OCI-LY7 (cell line): ENCODE results near the gene SNIP1. TPM values are rescaled to one million over a fixed set of nuclear protein-coding genes. Genes with fewer than 3 reads are reported as not detected.

Experiments
- BruUV-seq: library from RNA; stranded (reverse); fragments of 400-500 nt; replicated peaks from 2 replicates; lab custom pipeline; 2021; lab: Mats Ljungman, UMichigan
- CTCF ChIA-PET: fragments of 300-600 bp; sonication (Branson Sonifier 250); formaldehyde crosslinking; loops from one replicate; lab custom pipeline; 2022; ENCODE audit warnings: antibody characterized with exemption; ENCODE audit not compliant: unreplicated experiment; lab: Charles Lee
- POLR2A ChIA-PET: fragments of 300-600 bp; sonication (Branson Sonifier 250); formaldehyde crosslinking; loops from one replicate; lab custom pipeline; 2022; ENCODE audit warnings: antibody characterized with exemption; lab: Charles Lee
- DNase-seq: peaks from one replicate; pipeline ENCODE4 v3.0.0-alpha.2; 2015; ENCODE audit warnings: low spot score
- H2AFZ ChIP-seq: fragments of 200-600 bp; sonication (generic), shearing (Covaris generic); 2 replicates; pipeline ENCODE4 v1.6.1; 2014; ENCODE audit warnings: mild to moderate bottlenecking, antibody characterized with exemption, low read length, moderate library complexity
- H3K27ac ChIP-seq: fragments of 200-600 bp; sonication (generic); 2 replicates; pipeline ENCODE4 v1.5.1; 2014; ENCODE audit warnings: mixed run types, low read depth, mild to moderate bottlenecking, moderate library complexity, low read length, inconsistent platforms; ENCODE audit not compliant: poor library complexity, severe bottlenecking
- H3K36me3 ChIP-seq: fragments of 200-600 bp; sonication (generic); 2 replicates; pipeline ENCODE4 v1.6.1; 2014; ENCODE audit warnings: mild to moderate bottlenecking, antibody characterized with exemption, low read length, moderate library complexity, mixed read lengths; ENCODE audit not compliant: insufficient read depth
- H3K4me1 ChIP-seq: fragments of 200-600 bp; sonication (generic); 2 replicates; pipeline ENCODE4 v1.5.1; 2014; ENCODE audit warnings: mild to moderate bottlenecking, low read length; ENCODE audit not compliant: insufficient read depth, poor library complexity, severe bottlenecking
- H3K4me2 ChIP-seq: fragments of 200-600 bp; sonication (generic); 2 replicates; pipeline ENCODE4 v1.6.1; 2014; ENCODE audit warnings: mild to moderate bottlenecking, low read length
- H3K4me3 ChIP-seq: fragments of 200-600 bp; sonication (generic); 2 replicates; pipeline ENCODE4 v1.5.1; 2014; ENCODE audit warnings: mild to moderate bottlenecking, low read depth, low read length; ENCODE audit not compliant: poor library complexity, severe bottlenecking
- H3K79me2 ChIP-seq: fragments of 200-600 bp; sonication (generic); 2 replicates; pipeline ENCODE4 v1.6.1; 2016; ENCODE audit warnings: low read depth, mild to moderate bottlenecking, low read length, moderate library complexity, mixed read lengths; ENCODE audit not compliant: insufficient read depth
- H3K9me2 ChIP-seq: fragments of 200-600 bp; sonication (generic); 2 replicates; pipeline ENCODE4 v1.6.1; 2016; ENCODE audit warnings: mild to moderate bottlenecking, low read length, mixed read lengths; ENCODE audit not compliant: insufficient read depth
- H3K9me3 ChIP-seq: fragments of 200-600 bp; sonication (generic); 2 replicates; pipeline ENCODE4 v1.6.1; 2014; ENCODE audit warnings: mild to moderate bottlenecking, mixed run types, low read length, mixed read lengths
- H4K20me1 ChIP-seq: fragments of 200-600 bp; sonication (generic); 2 replicates; pipeline ENCODE4 v1.6.1; 2014; ENCODE audit warnings: mild to moderate bottlenecking, antibody characterized with exemption, low read length, moderate library complexity, mixed read lengths; ENCODE audit not compliant: insufficient read depth
- CTCF ChIP-seq: fragments of 200-600 bp; sonication (generic); conservative IDR thresholded peaks from 2 replicates; pipeline ENCODE4 v1.5.1; 2014; ENCODE audit warnings: mild to moderate bottlenecking, antibody characterized with exemption, low read length, moderate library complexity, mixed read lengths
- EZH2phosphoT487 ChIP-seq: fragments of 200-600 bp; sonication (generic); IDR thresholded peaks from 2 replicates; pipeline ENCODE4 v1.6.1; 2018; ENCODE audit warnings: low read depth, borderline replicate concordance, mild to moderate bottlenecking, mixed run types, antibody characterized with exemption, low read length, moderate library complexity, mixed read lengths
- intact Hi-C: fragments of 100-400 bp; cut with micrococcal nuclease; formaldehyde crosslinking; loops from one replicate; pipeline ENCODE4 v1.10.0; 2022; ENCODE audit not compliant: unreplicated experiment
- total RNA-seq, 2 experiments: library from RNA; depleted of rRNA in 1 of 2; stranded (reverse); fragments of >200 nt in 1 of 2; shearing (Covaris generic) in 1 of 2; gene quantifications; 2 replicates each; pipeline ENCODE4 v1.2.3, GENCODE V29; 2014 to 2022

Gene SNIP1
- total RNA-seq, 2 experiments from 2014 or later = 14.7 to 24.2 TPM

GRCh38 chr1:37559080-37559479, 5.0 kb upstream of the SNIP1 start:
- POLR2A ChIA-PET = no interaction called here

GRCh38 chr1:37558411-37558810, 4.3 kb upstream of the SNIP1 start:
- no peak overlapping the region for H2AFZ ChIP-seq
- ChIA-PET CTCF (no interaction called here), POLR2A (no interaction called here)
- peaks cover 1% of the 10 kb centered on the region for H3K4me1 ChIP-seq
- H3K36me3 ChIP-seq = peaks cover 16% of the 10 kb centered on the region
- H3K4me3 ChIP-seq = no peak overlapping the region
- H3K79me2 ChIP-seq = peaks cover 6% of the 10 kb centered on the region
- H3K9me2 ChIP-seq = no peaks in the 10 kb centered on the region
- no peak overlapping the region for H3K27ac ChIP-seq
- peaks cover 2% of the 10 kb centered on the region; the same call in 1 of the 2 replicates for H4K20me1 ChIP-seq
- intact Hi-C loops = no loop called here
- no peak for DNase-seq
- no peak overlapping the region for H3K4me2 ChIP-seq
- BruUV-seq = no TSS peak
- TF ChIP-seq EZH2phosphoT487 (no peak), CTCF (no peak)
- peaks cover 12% of the 10 kb centered on the region for H3K9me3 ChIP-seq

More at GRCh38 chr1:37559080-37559479, 5.0 kb upstream of the SNIP1 start:
- no peaks in the 10 kb centered on the region for H3K9me2 ChIP-seq
- CTCF ChIA-PET = no interaction called here
- BruUV-seq = no TSS peak
- no peak overlapping the region for H2AFZ ChIP-seq
- H3K36me3 ChIP-seq = peaks cover 16% of the 10 kb centered on the region
- no peak for DNase-seq
- no peak overlapping the region for H3K4me3 ChIP-seq
- H3K9me3 ChIP-seq = peaks cover 12% of the 10 kb centered on the region
- no peaks in the 10 kb centered on the region for H3K79me2 ChIP-seq
- intact Hi-C loops = no loop called here
- no peaks in the 10 kb centered on the region for H3K4me1 ChIP-seq
- TF ChIP-seq EZH2phosphoT487 (no peak), CTCF (no peak)
- no peak overlapping the region for H3K4me2 ChIP-seq
- H4K20me1 ChIP-seq = no peaks in the 10 kb centered on the region
- H3K27ac ChIP-seq = no peak overlapping the region

- intact Hi-C loops = no loop called here
- DNase-seq = no peak
- Histone ChIP-seq H3K9me3 (peaks cover 12% of the 10 kb centered on the region), H3K9me2 (no peaks in the 10 kb centered on the region), H3K27ac (no peak overlapping the region), H2AFZ (no peak overlapping the region), H4K20me1 (peaks cover 9% of the 10 kb centered on the region), H3K79me2 (peaks cover 16% of the 10 kb centered on the region), H3K36me3 (peaks cover 9% of the 10 kb centered on the region), H3K4me1 (peaks cover 11% of the 10 kb centered on the region), H3K4me2 (no peak overlapping the region), H3K4me3 (no peak overlapping the region)
- CTCF ChIA-PET = no interaction called here
- POLR2A ChIA-PET = no interaction called here
- no peak for TF ChIP-seq EZH2phosphoT487
- no peak for TF ChIP-seq CTCF
- BruUV-seq = no TSS peak
Observed at GRCh38 chr1:37557402-37557801, 3.3 kb upstream of the SNIP1 start.
